Measurements from ENCODE around the gene RAB11FIP4. TPM values are rescaled to one million over a fixed set of nuclear protein-coding genes. Genes with fewer than 3 reads are reported as not detected.

Gene RAB11FIP4
- total and polyA plus RNA-seq, 3 donors from 2014 or later, result 44.3 to 104 (median 90.2) TPM

- H3K9me3 ChIP-seq, result no peaks in the 10 kb centered on the region
- H3K4me1 ChIP-seq, result peaks cover 3% of the 10 kb centered on the region
- no peak for DNase-seq
- TF ChIP-seq CTCF (IDR thresholded peaks at IDR 0.05) (no peak), POLR2A (IDR thresholded peaks at IDR 0.05) (no peak)
- 80 to 96% methylated on average over 6 of the region's 6 CpGs for WGBS, 2 donors
- intact Hi-C loops (cut with DNase I; ENCODE audit: low total_unique reads), result no loop called here
- no peaks in the 10 kb centered on the region for H3K27me3 ChIP-seq
- no peak overlapping the region for H3K4me3 ChIP-seq
- H3K36me3 ChIP-seq (ENCODE audit: low read depth, missing control alignments), result no peaks in the 10 kb centered on the region
- no peak overlapping the region for H3K27ac ChIP-seq
Observed at GRCh38 chr17:31573861-31574260, 182.4 kb downstream of the RAB11FIP4 start.

GRCh38 chr17:31574458-31574857 lies 183.0 kb downstream of the RAB11FIP4 start:
- WGBS, 2 donors, result 90 to 95% methylated on average over 10 of the region's 10 CpGs
- no peak overlapping the region for H3K27ac ChIP-seq
- H3K4me1 ChIP-seq, result peaks cover 3% of the 10 kb centered on the region

GRCh38 chr17:31575043-31575442 lies 183.6 kb downstream of the RAB11FIP4 start:
- DNase-seq, result no peak
- no peaks in the 10 kb centered on the region for H3K36me3 ChIP-seq (ENCODE audit: low read depth, missing control alignments)
- TF ChIP-seq CTCF (IDR thresholded peaks at IDR 0.05), result no peak
- no peak for TF ChIP-seq POLR2A (IDR thresholded peaks at IDR 0.05)
- WGBS, 2 donors, result 94 to 97% methylated on average over 7 to 13 of the region's 13 CpGs
- no peaks in the 10 kb centered on the region for H3K9me3 ChIP-seq
- H3K4me1 ChIP-seq, result peaks cover 3% of the 10 kb centered on the region
- no peak overlapping the region for H3K4me3 ChIP-seq
- intact Hi-C loops (cut with DNase I; ENCODE audit: low total_unique reads), result no loop called here
- H3K27ac ChIP-seq, result no peak overlapping the region
- no peaks in the 10 kb centered on the region for H3K27me3 ChIP-seq

More at GRCh38 chr17:31574458-31574857, 183.0 kb downstream of the RAB11FIP4 start:
- intact Hi-C loops (cut with DNase I; ENCODE audit: low total_unique reads), result no loop called here
- no peaks in the 10 kb centered on the region for H3K9me3 ChIP-seq
- H3K4me3 ChIP-seq, result no peak overlapping the region
- no peak for TF ChIP-seq CTCF (IDR thresholded peaks at IDR 0.05)
- no peak for TF ChIP-seq POLR2A (IDR thresholded peaks at IDR 0.05)
- H3K27me3 ChIP-seq, result no peaks in the 10 kb centered on the region
- no peak for DNase-seq
- no peaks in the 10 kb centered on the region for H3K36me3 ChIP-seq (ENCODE audit: low read depth, missing control alignments)

- peaks cover 17% of the 10 kb centered on the region for H3K4me1 ChIP-seq
- no peak overlapping the region for H3K27ac ChIP-seq
- H3K27me3 ChIP-seq, result no peaks in the 10 kb centered on the region
- H3K9me3 ChIP-seq, result no peaks in the 10 kb centered on the region
- DNase-seq, result no peak
- no peak overlapping the region for H3K4me3 ChIP-seq
- intact Hi-C loops (cut with DNase I; ENCODE audit: low total_unique reads), result no loop called here
- WGBS, 2 donors, result 85 to 88% methylated on average over 4 of the region's 4 CpGs
- H3K36me3 ChIP-seq (ENCODE audit: low read depth, missing control alignments), result no peaks in the 10 kb centered on the region
- TF ChIP-seq CTCF (IDR thresholded peaks at IDR 0.05) (no peak), POLR2A (IDR thresholded peaks at IDR 0.05) (no peak)
Observed at GRCh38 chr17:31579265-31579664, 187.8 kb downstream of the RAB11FIP4 start.

GRCh38 chr17:31580316-31580705 lies 188.8 kb downstream of the RAB11FIP4 start:
- Histone ChIP-seq H3K4me3 (no peak overlapping the region), H3K27ac (no peak overlapping the region), H3K9me3 (no peaks in the 10 kb centered on the region), H3K4me1 (peaks cover 17% of the 10 kb centered on the region), H3K27me3 (no peaks in the 10 kb centered on the region), H3K36me3 (ENCODE audit: low read depth, missing control alignments) (no peaks in the 10 kb centered on the region)
- WGBS, 2 donors, result 85 to 94% methylated on average over 3 of the region's 3 CpGs
- TF ChIP-seq CTCF (IDR thresholded peaks at IDR 0.05) (no peak), POLR2A (IDR thresholded peaks at IDR 0.05) (no peak)
- no peak for DNase-seq
- intact Hi-C loops (cut with DNase I; ENCODE audit: low total_unique reads), result no loop called here
